ENCODE measurements around the gene COA8.
"Not testable (repeated sequence)": the region's sequence is repeated elsewhere in the genome, so short reads cannot be mapped to it uniquely, and the experiment has no call there.

Gene COA8

GRCh38 chr14:103562429-103563225, at the start of gene COA8, which contains the start of gene BAG5:
Gene COA8, plus strand, starts transcription at chr14:103562960. Its CDS starts 42 bp downstream, at chr14:103563002.
Gene BAG5, minus strand, starts transcription at chr14:103562657. Its CDS starts 1,493 bp downstream, at chr14:103561164.
- DNase-seq, result peak; percentile 80

GRCh38 chr14:103514596-103515421, 48.0 kb upstream of the COA8 start:
- DNase-seq, result no peak

- DNase-seq, result no peak
Observed at GRCh38 chr14:103516426-103517173, 46.2 kb upstream of the COA8 start.

GRCh38 chr14:103517174-103517566, 45.6 kb upstream of the COA8 start:
- DNase-seq, result no peak

- DNase-seq, result no peak
Observed at GRCh38 chr14:103517721-103518421, 44.9 kb upstream of the COA8 start.

GRCh38 chr14:103518422-103519042, 44.2 kb upstream of the COA8 start:
- peak; percentile 36 for DNase-seq

GRCh38 chr14:103519043-103519836, 43.5 kb upstream of the COA8 start:
- DNase-seq, result no peak

- DNase-seq, result no peak
Observed at GRCh38 chr14:103519837-103520212, 42.9 kb upstream of the COA8 start.

- DNase-seq, result no peak
Observed at GRCh38 chr14:103520269-103520656, 42.5 kb upstream of the COA8 start.

GRCh38 chr14:103520657-103521437, 41.9 kb upstream of the COA8 start:
- DNase-seq, result peak; percentile 64

- DNase-seq, result no peak
Observed at GRCh38 chr14:103521438-103521950, 41.3 kb upstream of the COA8 start.

- no peak for DNase-seq
Observed at GRCh38 chr14:103521951-103522563, 40.7 kb upstream of the COA8 start.

- DNase-seq, result no peak
Observed at GRCh38 chr14:103522649-103523574, 39.8 kb upstream of the COA8 start, which contains the start of gene CKB. Gene CKB, minus strand, starts transcription at chr14:103522830. Its CDS starts 337 bp downstream, at chr14:103522493.

- no peak for DNase-seq
Observed at GRCh38 chr14:103523575-103523954, 39.2 kb upstream of the COA8 start.

- DNase-seq, result no peak
Observed at GRCh38 chr14:103524002-103524935, 38.5 kb upstream of the COA8 start.

- DNase-seq, result not testable (repeated sequence)
Observed at GRCh38 chr14:103525430-103526246, 37.1 kb upstream of the COA8 start.
